Measurements from ENCODE around the gene ENDOV.

DNA sequence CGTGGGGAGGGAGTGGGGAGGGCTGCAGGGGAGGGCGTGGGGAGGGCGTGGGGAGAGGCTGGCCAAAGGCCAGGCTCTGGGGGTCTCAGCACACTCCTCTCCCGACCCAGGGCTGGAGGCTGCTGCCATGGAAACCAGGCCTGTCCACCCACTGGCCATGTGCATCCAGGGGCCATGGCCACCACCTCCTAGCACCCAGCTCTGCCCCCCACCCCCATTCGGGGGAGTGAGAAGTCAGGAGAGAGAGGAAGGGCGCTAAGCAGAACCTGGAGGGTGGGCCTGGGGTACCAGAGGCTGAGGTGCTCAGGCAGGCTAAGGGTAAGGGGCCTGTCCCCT is 29.6 kb downstream of the ENDOV start:
- TF ChIP-seq, protein P1, sequence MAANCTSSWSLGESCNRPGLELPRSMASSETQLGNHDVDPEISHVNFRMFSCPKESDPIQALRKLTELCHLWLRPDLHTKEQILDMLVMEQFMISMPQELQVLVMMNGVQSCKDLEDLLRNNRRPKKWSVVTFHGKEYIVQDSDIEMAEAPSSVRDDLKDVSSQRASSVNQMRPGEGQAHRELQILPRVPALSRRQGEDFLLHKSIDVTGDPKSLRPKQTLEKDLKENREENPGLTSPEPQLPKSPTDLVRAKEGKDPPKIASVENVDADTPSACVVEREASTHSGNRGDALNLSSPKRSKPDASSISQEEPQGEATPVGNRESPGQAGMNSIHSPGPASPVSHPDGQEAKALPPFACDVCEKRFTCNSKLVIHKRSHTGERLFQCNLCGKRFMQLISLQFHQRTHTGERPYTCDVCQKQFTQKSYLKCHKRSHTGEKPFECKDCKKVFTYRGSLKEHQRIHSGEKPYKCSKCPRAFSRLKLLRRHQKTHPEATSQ (CRISPR knock-in tag; IDR thresholded peaks at IDR 0.05; ENCODE audit: borderline replicate concordance), result no peak
- TF ChIP-seq, protein P2, sequence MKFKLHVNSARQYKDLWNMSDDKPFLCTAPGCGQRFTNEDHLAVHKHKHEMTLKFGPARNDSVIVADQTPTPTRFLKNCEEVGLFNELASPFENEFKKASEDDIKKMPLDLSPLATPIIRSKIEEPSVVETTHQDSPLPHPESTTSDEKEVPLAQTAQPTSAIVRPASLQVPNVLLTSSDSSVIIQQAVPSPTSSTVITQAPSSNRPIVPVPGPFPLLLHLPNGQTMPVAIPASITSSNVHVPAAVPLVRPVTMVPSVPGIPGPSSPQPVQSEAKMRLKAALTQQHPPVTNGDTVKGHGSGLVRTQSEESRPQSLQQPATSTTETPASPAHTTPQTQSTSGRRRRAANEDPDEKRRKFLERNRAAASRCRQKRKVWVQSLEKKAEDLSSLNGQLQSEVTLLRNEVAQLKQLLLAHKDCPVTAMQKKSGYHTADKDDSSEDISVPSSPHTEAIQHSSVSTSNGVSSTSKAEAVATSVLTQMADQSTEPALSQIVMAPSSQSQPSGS (CRISPR knock-in tag; IDR thresholded peaks at IDR 0.05), result no peak
- no peak for TF ChIP-seq ELF4 (CRISPR knock-in tag; IDR thresholded peaks at IDR 0.05; ENCODE audit: borderline replicate concordance)
- no peak for TF ChIP-seq KAT2B (IDR thresholded peaks at IDR 0.05; ENCODE audit: borderline replicate concordance, low read depth, low read length)
- TF ChIP-seq CTCF (CRISPR knock-in tag; IDR thresholded peaks at IDR 0.05), result no peak
- no peak for TF ChIP-seq ZFP41 (CRISPR knock-in tag; IDR thresholded peaks at IDR 0.05; ENCODE audit: borderline replicate concordance)
